ENCODE results near the gene PLCB4.

The PLCB4 gene

DNA sequence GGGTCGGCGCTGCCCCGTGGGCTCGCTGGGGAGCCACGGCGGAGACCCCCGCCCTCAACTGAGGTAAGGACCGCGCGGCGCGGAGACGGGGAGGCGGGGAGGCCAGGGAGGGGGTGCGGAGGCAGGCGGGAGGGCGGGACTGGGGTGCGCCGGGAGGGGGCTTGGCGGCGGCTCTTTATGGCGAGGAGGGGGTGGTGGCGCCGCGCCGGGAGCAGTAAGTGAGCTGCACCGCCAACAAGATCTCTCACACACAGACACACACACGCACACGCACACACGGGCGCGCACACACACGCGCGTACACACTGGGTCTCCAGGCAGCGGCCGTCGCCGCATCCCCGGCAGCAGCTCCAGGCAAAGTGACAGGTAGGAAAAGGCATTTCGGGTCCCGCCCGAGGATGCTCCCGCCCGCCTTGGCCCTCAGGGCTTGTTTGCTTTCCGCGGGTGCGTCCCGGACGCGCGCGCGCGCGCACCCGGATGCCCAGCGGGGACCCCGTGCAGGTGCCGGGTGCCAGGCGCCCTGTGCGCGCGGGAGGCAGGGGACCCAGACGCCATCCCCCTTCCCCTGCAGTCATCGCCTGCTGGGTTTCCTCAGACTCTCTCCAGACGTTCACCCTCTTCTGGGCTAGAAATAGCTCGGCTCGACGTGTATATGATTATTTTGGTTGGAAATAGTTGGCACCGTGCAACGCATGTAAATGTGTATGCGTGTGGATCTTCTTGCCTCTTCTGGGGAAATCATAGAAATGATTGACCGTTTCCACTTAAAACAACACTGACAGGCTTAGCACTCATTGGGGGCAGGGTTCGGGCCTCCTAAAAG is at the start of gene PLCB4:
TSS of gene PLCB4 (plus strand) at position 247 of the 823 bp plus-strand sequence. CDS start 238,728 bp downstream, outside the sequence.
- Mint-ChIP-seq H3K27ac (no peak within 1 kb of the TSS), H3K9me3 (peaks cover 8% of the 10 kb centered on the region), H3K4me1 (no peaks in the 10 kb centered on the region), H3K27me3 (peaks cover 17% of the 10 kb centered on the region), H3K36me3 (no peaks in the 10 kb centered on the region), H3K4me3 (no peak within 1 kb of the TSS)
- ATAC-seq: no peak

DNA sequence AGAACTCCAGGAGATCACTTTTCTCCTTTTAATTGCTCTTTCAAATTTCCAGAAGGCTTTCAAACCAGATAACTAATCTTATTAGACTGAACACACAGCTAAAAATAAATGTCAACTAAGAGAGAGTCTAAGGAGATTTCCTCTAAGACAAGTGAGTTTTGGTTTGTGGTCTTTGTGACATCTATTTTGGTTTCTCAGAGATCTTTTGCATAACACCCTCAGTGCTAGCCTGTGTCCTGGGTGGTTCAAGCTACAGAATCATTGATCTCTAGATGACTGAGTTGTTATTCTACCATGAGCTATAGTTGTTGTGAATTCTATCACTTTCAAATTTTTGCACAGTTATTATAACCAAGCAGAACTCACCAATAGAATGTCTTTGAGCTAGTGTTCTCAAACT is 49.1 kb upstream of the PLCB4 start:
- no peaks in the 10 kb centered on the region for H3K36me3 Mint-ChIP-seq

DNA sequence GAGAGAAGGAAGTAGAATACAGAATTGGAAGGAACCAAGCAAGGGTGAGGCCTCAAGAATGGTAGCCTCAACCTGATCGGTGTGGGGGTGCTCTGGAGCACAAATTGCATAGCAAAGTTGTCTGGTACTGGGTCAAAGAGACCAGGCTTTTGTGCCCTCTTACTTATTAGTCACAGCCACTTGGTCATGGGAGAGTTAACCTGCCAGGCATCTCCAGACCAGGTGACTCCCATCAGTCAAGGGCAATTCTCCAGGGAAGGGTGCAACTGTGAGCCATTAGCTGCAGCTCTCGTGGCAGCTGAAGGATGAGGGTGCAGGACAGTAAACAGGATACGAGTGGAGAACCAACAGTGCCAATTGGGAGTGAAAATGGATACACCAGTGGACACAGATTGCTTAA is 47.7 kb upstream of the PLCB4 start:
- H3K9me3 Mint-ChIP-seq: peaks cover 3% of the 10 kb centered on the region
- ATAC-seq: no peak
- no peaks in the 10 kb centered on the region for H3K4me1 Mint-ChIP-seq

More for the DNA sequence above, 49.1 kb upstream of the PLCB4 start:
- Mint-ChIP-seq H3K9me3 (peaks cover 3% of the 10 kb centered on the region), H3K27me3 (no peaks in the 10 kb centered on the region), H3K4me3 (no peak overlapping the region), H3K27ac (no peak overlapping the region), H3K4me1 (no peaks in the 10 kb centered on the region)
- ATAC-seq: no peak

DNA sequence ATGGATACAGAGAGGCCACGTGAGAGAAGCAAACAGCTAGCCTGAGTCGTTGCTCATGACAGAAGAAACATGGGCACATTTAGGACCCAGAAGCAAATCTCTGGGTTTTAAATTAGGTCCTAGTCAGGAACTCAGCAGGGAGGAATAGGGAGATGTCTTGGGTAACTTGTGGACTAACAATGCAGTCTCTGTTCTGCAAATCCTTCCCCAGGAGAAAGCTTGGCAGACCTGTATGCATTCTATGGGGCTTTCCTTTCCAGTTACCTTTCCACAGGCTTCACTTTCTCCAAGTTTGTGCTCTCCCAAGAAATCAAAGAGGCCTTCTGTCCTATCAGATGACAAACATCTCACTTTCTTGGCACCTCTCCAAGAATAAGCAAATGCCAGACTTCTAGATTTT is 47.2 kb upstream of the PLCB4 start:
- H3K36me3 Mint-ChIP-seq: no peaks in the 10 kb centered on the region
- ATAC-seq: no peak
- no peaks in the 10 kb centered on the region for H3K27me3 Mint-ChIP-seq
- H3K9me3 Mint-ChIP-seq: peaks cover 3% of the 10 kb centered on the region
- H3K27ac Mint-ChIP-seq: no peak overlapping the region
- H3K4me3 Mint-ChIP-seq: no peak overlapping the region
- no peaks in the 10 kb centered on the region for H3K4me1 Mint-ChIP-seq

More for the DNA sequence above, 47.7 kb upstream of the PLCB4 start:
- Mint-ChIP-seq H3K27ac (no peak overlapping the region), H3K36me3 (no peaks in the 10 kb centered on the region), H3K4me3 (no peak overlapping the region), H3K27me3 (no peaks in the 10 kb centered on the region)

DNA sequence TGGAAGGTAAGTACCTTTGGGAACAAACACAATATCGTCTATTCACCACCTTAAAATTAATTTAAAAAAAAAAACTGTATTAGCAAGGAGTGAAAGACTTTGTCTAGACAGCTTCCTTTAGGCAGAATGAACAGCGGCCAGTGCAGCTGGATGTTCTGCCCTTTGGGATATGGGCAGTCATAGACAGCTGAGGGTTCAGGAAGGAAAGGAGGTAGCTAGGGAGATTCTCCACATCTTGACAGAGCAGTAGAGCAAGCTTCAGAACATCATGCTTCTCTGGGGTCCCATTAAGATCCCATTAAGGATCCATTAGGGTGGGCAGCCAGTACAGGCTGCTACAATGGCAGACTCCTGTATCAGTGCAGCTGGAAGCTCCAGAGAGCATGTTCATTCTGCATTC is 46.5 kb upstream of the PLCB4 start:
- Mint-ChIP-seq H3K36me3 (no peaks in the 10 kb centered on the region), H3K27me3 (no peaks in the 10 kb centered on the region), H3K9me3 (peaks cover 3% of the 10 kb centered on the region), H3K27ac (no peak overlapping the region), H3K4me1 (no peaks in the 10 kb centered on the region), H3K4me3 (no peak overlapping the region)
- ATAC-seq: no peak

DNA sequence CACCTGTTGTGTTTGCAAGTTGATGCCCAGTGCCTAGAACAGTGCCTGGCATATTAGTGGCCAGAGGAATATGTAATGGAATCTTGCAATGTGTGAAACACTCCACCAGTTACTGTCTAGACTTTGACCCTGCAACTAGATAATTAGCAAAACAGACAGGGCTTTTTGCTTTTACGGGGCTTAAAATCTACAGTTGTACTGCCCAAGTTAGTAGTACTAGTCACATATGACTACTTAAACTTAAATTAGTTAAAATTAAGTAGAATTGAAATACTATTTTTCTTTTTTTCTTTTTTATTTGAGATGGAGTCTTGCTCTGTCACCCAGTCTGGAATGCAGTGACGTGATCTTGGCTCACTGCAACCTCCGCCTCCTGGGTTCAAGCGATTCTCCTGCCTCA is 44.3 kb upstream of the PLCB4 start:
- Mint-ChIP-seq H3K27ac (no peak overlapping the region), H3K4me1 (no peaks in the 10 kb centered on the region), H3K9me3 (peaks cover 3% of the 10 kb centered on the region), H3K4me3 (no peak overlapping the region), H3K36me3 (no peaks in the 10 kb centered on the region), H3K27me3 (no peaks in the 10 kb centered on the region)
- no peak for ATAC-seq

DNA sequence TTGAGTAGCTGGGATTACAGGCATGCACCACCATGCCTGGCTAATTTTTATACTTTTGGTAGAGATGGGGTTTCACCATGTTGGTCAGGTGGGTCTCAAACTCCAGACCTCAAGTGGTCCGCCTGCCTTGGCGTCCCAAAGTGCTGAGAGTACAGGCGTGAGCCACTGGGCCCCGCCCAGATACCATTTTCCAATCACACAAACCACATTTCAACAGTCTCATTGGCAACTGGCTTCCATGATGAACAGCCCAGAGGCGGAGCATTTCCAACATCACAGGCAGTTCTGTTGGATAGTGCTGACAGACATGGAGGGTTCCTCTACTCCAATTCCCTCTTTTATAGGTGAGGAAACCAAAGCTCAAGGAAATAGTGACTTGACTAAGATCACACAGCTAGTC is 43.9 kb upstream of the PLCB4 start:
- no peak overlapping the region for H3K27ac Mint-ChIP-seq
- no peak for ATAC-seq
- H3K27me3 Mint-ChIP-seq: no peaks in the 10 kb centered on the region
- H3K4me1 Mint-ChIP-seq: no peaks in the 10 kb centered on the region
- peaks cover 3% of the 10 kb centered on the region for H3K9me3 Mint-ChIP-seq
- no peak overlapping the region for H3K4me3 Mint-ChIP-seq
- H3K36me3 Mint-ChIP-seq: no peaks in the 10 kb centered on the region

DNA sequence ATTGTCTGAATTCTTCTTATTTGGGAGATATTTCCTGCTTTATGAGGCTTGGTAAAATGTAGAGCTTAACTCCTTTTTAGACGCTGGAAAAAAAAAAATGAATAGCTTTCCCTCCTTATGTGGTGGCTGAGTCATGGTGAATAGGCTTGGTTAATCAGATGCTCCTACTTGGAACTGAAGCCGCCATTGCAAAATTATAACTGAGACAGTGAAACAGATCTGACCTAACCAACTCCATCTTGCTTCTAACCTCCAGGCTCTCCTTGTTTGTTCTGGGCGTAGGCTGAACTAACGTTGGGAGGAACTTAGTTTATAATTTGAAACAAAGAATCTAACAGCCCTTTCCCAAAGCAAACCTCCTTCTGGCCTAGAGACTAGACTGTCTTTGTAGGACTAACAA is 43.2 kb upstream of the PLCB4 start:
- H3K4me3 Mint-ChIP-seq: no peak overlapping the region

DNA sequence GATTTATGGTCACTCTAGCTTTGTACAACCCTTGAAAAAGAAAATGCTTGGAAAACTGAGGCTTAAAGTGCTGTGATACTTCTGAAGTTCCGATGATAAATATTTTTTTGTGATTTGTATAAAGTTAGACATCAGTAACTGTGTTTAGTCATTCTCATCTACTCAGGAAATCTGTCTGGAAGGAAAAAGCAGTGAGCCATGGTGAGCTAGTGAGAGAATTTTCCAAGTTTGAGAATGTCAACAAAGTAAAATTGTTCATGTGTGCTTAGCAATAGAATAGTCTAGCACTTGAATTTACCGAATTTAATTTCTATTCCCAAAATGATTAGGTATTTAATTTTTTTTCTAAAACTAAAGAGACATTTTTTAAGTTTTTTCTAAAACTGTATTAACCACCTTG is 41.3 kb upstream of the PLCB4 start:
- ATAC-seq: no peak
- Mint-ChIP-seq H3K36me3 (no peaks in the 10 kb centered on the region), H3K9me3 (peaks cover 3% of the 10 kb centered on the region)

More for the DNA sequence above, 43.2 kb upstream of the PLCB4 start:
- no peak for ATAC-seq
- no peaks in the 10 kb centered on the region for H3K4me1 Mint-ChIP-seq
- H3K36me3 Mint-ChIP-seq: no peaks in the 10 kb centered on the region
- no peak overlapping the region for H3K27ac Mint-ChIP-seq
- no peaks in the 10 kb centered on the region for H3K27me3 Mint-ChIP-seq
- peaks cover 3% of the 10 kb centered on the region for H3K9me3 Mint-ChIP-seq

DNA sequence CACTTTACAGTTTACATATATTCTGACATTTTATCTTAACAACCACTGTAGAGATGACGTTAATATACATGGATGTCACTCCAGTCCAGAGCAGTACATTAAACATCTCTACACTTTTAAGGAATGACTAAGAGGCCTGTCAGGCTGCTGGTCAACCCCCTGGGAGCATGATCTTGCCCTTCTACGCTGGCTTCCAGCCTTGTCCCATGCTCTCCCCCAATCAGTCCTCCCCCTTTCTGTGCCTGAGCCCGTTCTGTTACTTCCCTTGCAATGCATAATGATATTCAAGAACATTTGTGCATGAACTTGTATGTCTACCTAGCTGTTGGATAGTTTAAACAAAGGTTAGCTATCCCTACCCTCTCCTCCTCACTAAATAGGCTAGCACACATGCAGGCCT is 40.5 kb upstream of the PLCB4 start:
- Mint-ChIP-seq H3K4me3 (no peak overlapping the region), H3K4me1 (no peaks in the 10 kb centered on the region), H3K36me3 (no peaks in the 10 kb centered on the region), H3K9me3 (peaks cover 6% of the 10 kb centered on the region), H3K27ac (no peak overlapping the region), H3K27me3 (no peaks in the 10 kb centered on the region)
- ATAC-seq: no peak

More for the DNA sequence above, 41.3 kb upstream of the PLCB4 start:
- no peaks in the 10 kb centered on the region for H3K27me3 Mint-ChIP-seq
- H3K4me3 Mint-ChIP-seq: no peak overlapping the region
- no peak overlapping the region for H3K27ac Mint-ChIP-seq
- H3K4me1 Mint-ChIP-seq: no peaks in the 10 kb centered on the region

DNA sequence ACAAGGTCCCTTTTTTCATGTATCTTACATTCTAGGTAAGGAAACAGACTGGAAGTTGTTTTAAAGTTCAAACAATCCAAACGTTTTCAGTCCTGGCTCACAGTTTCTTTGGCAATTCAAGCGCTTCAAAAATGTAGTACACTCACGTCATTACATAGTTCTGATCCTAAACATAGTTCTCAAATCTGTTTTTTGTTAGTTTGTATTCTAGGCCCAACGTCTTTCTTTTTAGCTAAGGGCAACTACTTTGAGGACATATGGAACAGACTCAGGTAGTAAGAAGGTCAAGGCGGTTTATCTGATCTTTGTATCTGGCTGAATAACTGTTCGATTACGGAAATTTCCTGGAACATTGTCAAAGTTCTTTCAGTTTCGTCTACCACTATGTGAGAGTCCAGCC is 36.9 kb upstream of the PLCB4 start:
- H3K27ac Mint-ChIP-seq: no peak overlapping the region
- H3K4me3 Mint-ChIP-seq: no peak overlapping the region
- H3K36me3 Mint-ChIP-seq: no peaks in the 10 kb centered on the region

DNA sequence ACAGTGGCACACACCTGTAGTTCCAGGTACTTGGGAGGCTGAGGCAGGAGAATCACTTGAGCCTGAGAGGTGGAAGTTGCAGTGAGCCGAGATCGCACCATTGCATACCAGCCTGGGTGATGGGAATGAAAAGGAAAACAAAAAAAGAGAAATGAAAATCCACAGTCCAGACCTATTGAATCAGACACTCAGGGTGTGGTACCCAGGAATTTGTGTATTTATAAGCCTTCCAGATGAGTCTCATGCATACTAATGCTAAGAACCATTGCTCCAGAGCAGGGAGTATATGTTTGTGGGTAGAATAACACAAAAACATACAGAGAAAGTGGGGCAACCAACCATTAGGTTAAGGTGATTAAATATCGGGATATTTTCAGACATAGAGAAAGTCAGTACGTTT is 36.1 kb upstream of the PLCB4 start:
- Mint-ChIP-seq H3K4me1 (no peaks in the 10 kb centered on the region), H3K36me3 (no peaks in the 10 kb centered on the region), H3K27me3 (no peaks in the 10 kb centered on the region), H3K27ac (no peak overlapping the region), H3K4me3 (no peak overlapping the region), H3K9me3 (peaks cover 6% of the 10 kb centered on the region)
- ATAC-seq: no peak

More for the DNA sequence above, 36.9 kb upstream of the PLCB4 start:
- Mint-ChIP-seq H3K9me3 (peaks cover 6% of the 10 kb centered on the region), H3K4me1 (no peaks in the 10 kb centered on the region), H3K27me3 (no peaks in the 10 kb centered on the region)
- ATAC-seq: no peak

DNA sequence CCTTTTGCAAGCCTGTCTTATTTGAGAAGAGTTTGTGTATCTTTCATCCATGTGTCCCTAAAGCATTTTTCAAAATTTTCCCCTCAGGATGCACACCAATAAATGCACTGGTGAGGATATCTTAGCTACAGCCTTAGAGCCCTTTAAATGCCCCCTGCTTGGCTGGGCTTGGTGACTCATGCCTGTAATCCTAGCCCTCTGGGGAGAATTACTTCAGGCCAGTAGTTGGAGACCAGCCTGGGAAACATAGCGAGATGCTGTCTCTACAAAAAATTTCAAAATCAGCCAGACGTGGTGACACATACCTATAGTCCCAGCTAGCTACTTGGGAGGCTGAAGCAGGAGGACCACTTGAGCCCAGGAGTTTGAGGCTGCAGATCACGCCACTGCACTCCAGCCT is 33.8 kb upstream of the PLCB4 start:
- no peaks in the 10 kb centered on the region for H3K4me1 Mint-ChIP-seq
- ATAC-seq: no peak
- H3K4me3 Mint-ChIP-seq: no peak overlapping the region
- no peak overlapping the region for H3K27ac Mint-ChIP-seq
- H3K9me3 Mint-ChIP-seq: peaks cover 6% of the 10 kb centered on the region
- no peaks in the 10 kb centered on the region for H3K27me3 Mint-ChIP-seq
- no peaks in the 10 kb centered on the region for H3K36me3 Mint-ChIP-seq

DNA sequence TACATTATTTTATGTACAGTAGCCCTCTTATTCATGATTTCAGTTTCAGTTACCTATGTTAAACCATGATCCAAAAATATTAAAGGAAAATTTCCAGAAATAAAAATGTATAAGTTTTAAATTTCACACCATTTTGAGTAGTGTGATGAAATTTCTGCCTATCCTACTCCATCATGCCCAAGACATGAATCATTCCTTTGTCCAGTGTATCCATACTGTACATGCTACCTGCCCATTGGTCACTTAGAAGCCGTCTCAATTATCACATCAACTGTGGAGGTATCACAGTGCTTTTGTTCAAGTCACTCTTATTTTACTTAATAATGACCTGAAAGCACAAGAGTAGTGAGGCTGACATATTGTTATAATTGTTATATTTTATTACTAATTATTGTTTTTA is 32.3 kb upstream of the PLCB4 start:
- H3K27ac Mint-ChIP-seq: no peak overlapping the region
- H3K4me3 Mint-ChIP-seq: no peak overlapping the region
- no peak for ATAC-seq

DNA sequence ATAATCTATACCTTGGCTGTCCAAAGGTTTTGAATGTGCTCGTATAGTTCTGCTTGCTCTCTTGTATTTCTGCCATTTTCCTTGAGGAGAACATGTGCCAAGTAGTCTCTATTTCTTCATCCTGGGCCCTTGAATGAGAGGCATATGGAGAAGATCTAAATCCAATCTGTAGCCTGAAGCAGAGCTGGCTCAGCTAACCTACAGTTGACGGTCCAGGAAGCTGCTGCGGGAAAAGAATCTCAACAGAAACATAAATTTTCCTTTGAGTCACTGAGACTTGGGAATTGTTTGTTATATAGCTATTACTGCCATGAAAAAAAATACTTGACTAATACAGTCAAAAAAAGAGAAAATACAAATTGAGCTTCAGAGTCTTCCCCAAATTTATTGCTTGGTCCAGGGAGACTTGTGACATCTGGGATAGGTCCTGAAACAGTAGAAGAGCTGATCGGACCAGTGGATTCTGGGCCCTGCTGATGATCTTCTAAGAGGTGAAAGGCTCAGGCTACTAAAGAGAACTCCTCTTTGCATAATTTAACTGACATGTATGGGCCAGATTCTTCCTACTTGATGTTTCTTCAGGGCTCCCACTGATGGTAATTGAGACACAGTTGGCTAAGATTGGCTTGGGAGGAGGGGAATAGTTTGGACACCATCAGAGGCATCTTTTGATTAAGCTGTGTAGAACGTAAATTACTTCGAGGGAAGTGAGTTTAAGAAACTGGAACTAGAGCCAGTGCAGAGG is 29.9 kb upstream of the PLCB4 start:
- Mint-ChIP-seq H3K9me3 (peaks cover 2% of the 10 kb centered on the region), H3K36me3 (no peaks in the 10 kb centered on the region), H3K4me1 (no peaks in the 10 kb centered on the region), H3K27ac (no peak overlapping the region), H3K27me3 (no peaks in the 10 kb centered on the region), H3K4me3 (no peak overlapping the region)
- ATAC-seq: no peak

More for the DNA sequence above, 32.3 kb upstream of the PLCB4 start:
- Mint-ChIP-seq H3K27me3 (no peaks in the 10 kb centered on the region), H3K9me3 (peaks cover 6% of the 10 kb centered on the region), H3K36me3 (no peaks in the 10 kb centered on the region), H3K4me1 (no peaks in the 10 kb centered on the region)
